H9 (cell line): ENCODE data around the gene RABGEF1. TPM values are rescaled to one million over a fixed set of nuclear protein-coding genes. Genes with fewer than 3 reads are reported as not detected.
A peak's percentile ranks its signal among the peaks of the same experiment; 100 is the strongest.
"Not testable (repeated sequence)": the region's sequence is repeated elsewhere in the genome, so short reads cannot be mapped to it uniquely, and the experiment has no call there.

Experiments used
- DNase-seq: peaks from one replicate; pipeline ENCODE4 v3.0.0-alpha.2; 2017
- H2AFZ ChIP-seq: one replicate; pipeline ENCODE4 v1.6.1; 2013; ENCODE audit warnings: mild to moderate bottlenecking, low read length, control low read depth, moderate library complexity
- H2AK5ac ChIP-seq: 2 replicates; pipeline ENCODE4 v1.6.1; 2013; ENCODE audit warnings: low read length, control low read depth, mixed read lengths; ENCODE audit not compliant: insufficient read length
- H2BK120ac ChIP-seq: one replicate; pipeline ENCODE4 v1.6.1; 2013; ENCODE audit warnings: low read depth, mild to moderate bottlenecking, low read length, control low read depth, inconsistent platforms; ENCODE audit not compliant: poor library complexity, severe bottlenecking
- H2BK12ac ChIP-seq: 2 replicates; pipeline ENCODE4 v1.6.1; 2013; ENCODE audit warnings: low read length, control low read depth, mixed read lengths, low read depth; ENCODE audit not compliant: insufficient read length
- H2BK15ac ChIP-seq: 2 replicates; pipeline ENCODE4 v1.6.1; 2013; ENCODE audit warnings: low read depth, low read length, control low read depth
- H2BK20ac ChIP-seq: one replicate; pipeline ENCODE4 v1.6.1; 2013; ENCODE audit warnings: low read depth, mild to moderate bottlenecking, low read length, control low read depth, inconsistent platforms; ENCODE audit not compliant: poor library complexity, severe bottlenecking
- H2BK5ac ChIP-seq: 2 replicates; pipeline ENCODE4 v1.6.1; 2013; ENCODE audit warnings: low read length, control low read depth, mixed read lengths; ENCODE audit not compliant: insufficient read length
- H3K14ac ChIP-seq: 2 replicates; pipeline ENCODE4 v1.6.1; 2013; ENCODE audit warnings: low read length, control low read depth; ENCODE audit not compliant: insufficient read depth
- H3K18ac ChIP-seq: 2 replicates; pipeline ENCODE4 v1.6.1; 2013; ENCODE audit warnings: low read depth, mild to moderate bottlenecking, mixed read lengths, low read length, control low read depth; ENCODE audit not compliant: insufficient read length
- H3K23ac ChIP-seq: 2 replicates; pipeline ENCODE4 v1.6.1; 2013; ENCODE audit warnings: low read length, control low read depth, mixed read lengths, low read depth; ENCODE audit not compliant: insufficient read length
- H3K23me2 ChIP-seq: 2 replicates; pipeline ENCODE4 v1.6.1; 2013; ENCODE audit warnings: low read depth, mild to moderate bottlenecking, mixed read lengths, low read length, control low read depth; ENCODE audit not compliant: insufficient read length, poor library complexity, severe bottlenecking
- H3K27ac ChIP-seq: 2 replicates; pipeline ENCODE4 v1.5.1; 2013; ENCODE audit warnings: low read length, control low read depth, mixed read lengths, low read depth; ENCODE audit not compliant: insufficient read length
- H3K27me3 ChIP-seq: 2 replicates; pipeline ENCODE4 v1.6.1; 2013; ENCODE audit warnings: low read length, control low read depth, inconsistent platforms; ENCODE audit not compliant: insufficient read depth
- H3K4ac ChIP-seq: 2 replicates; pipeline ENCODE4 v1.6.1; 2013; ENCODE audit warnings: low read depth, mild to moderate bottlenecking, control low read depth, inconsistent platforms, low read length, moderate library complexity
- H3K4me1 ChIP-seq: 2 replicates; pipeline ENCODE4 v1.6.1; 2013; ENCODE audit warnings: low read length, control low read depth, inconsistent platforms; ENCODE audit not compliant: insufficient read depth
- H3K4me2 ChIP-seq: 2 replicates; pipeline ENCODE4 v1.6.1; 2013; ENCODE audit warnings: low read length, control low read depth, mixed read lengths; ENCODE audit not compliant: insufficient read length, insufficient read depth
- H3K56ac ChIP-seq: 2 replicates; pipeline ENCODE4 v1.6.1; 2013; ENCODE audit warnings: low read depth, mild to moderate bottlenecking, mixed read lengths, low read length, control low read depth; ENCODE audit not compliant: insufficient read length
- H3K79me1 ChIP-seq: 2 replicates; pipeline ENCODE4 v1.6.1; 2013; ENCODE audit warnings: low read depth, mild to moderate bottlenecking, moderate library complexity, low read length, control low read depth, inconsistent platforms; ENCODE audit not compliant: insufficient read depth, poor library complexity, severe bottlenecking
- H3K79me2 ChIP-seq: 2 replicates; pipeline ENCODE4 v1.6.1; 2013; ENCODE audit warnings: low read length, control low read depth, inconsistent platforms; ENCODE audit not compliant: insufficient read depth
- H3K9ac ChIP-seq: 2 replicates; pipeline ENCODE4 v1.6.1; 2013; ENCODE audit warnings: low read length, control low read depth, mixed read lengths; ENCODE audit not compliant: insufficient read length; ENCODE audit errors: extremely low read depth
- H3K9me3 ChIP-seq: one replicate; pipeline ENCODE4 v1.6.1; 2013; ENCODE audit warnings: low read depth, low read length, inconsistent platforms; ENCODE audit not compliant: control insufficient read depth
- H3T11ph ChIP-seq: one replicate; pipeline ENCODE4 v1.6.1; 2013; ENCODE audit warnings: mild to moderate bottlenecking, low read length, control low read depth, inconsistent platforms
- H4K20me1 ChIP-seq: one replicate; pipeline ENCODE4 v1.6.1; 2013; ENCODE audit not compliant: control insufficient read depth, insufficient read length, insufficient read depth
- H4K5ac ChIP-seq: 2 replicates; pipeline ENCODE4 v1.6.1; 2013; ENCODE audit warnings: low read depth, mild to moderate bottlenecking, mixed read lengths, low read length, control low read depth; ENCODE audit not compliant: insufficient read length
- H4K8ac ChIP-seq: replicated peaks from 2 replicates; pipeline ENCODE4 v1.6.1; 2013; ENCODE audit warnings: low read length, control low read depth, mixed read lengths, low read depth; ENCODE audit not compliant: insufficient read length
- H4K91ac ChIP-seq: 2 replicates; pipeline ENCODE4 v1.6.1; 2013; ENCODE audit warnings: low read depth, mild to moderate bottlenecking, moderate library complexity, mixed read lengths, low read length, control low read depth; ENCODE audit not compliant: insufficient read length
- H3K27ac Mint-ChIP-seq, 3 experiments: 2 replicates in 2 of 3; 3 replicates in 1 of 3; pipeline ENCODE4 v1.8.0; 2020 to 2021; ENCODE audit warnings: mixed read lengths in 3 of 3, mild to moderate bottlenecking in 1 of 3, moderate library complexity in 1 of 3
- H3K27me3 Mint-ChIP-seq: 2 replicates; pipeline ENCODE4 v1.8.0; 2021; ENCODE audit warnings: low read depth, mild to moderate bottlenecking, moderate library complexity, mixed read lengths
- H3K36me3 Mint-ChIP-seq, 3 experiments: 2 replicates in 2 of 3; 3 replicates in 1 of 3; pipeline ENCODE4 v1.8.0; 2020 to 2021; ENCODE audit warnings: low read depth in 3 of 3, mixed read lengths in 3 of 3; ENCODE audit not compliant: insufficient read depth in 1 of 3
- H3K4me1 Mint-ChIP-seq, 2 experiments: 2 replicates each; pipeline ENCODE4 v1.8.0; 2020; ENCODE audit warnings: mixed read lengths in 2 of 2
- H3K4me3 Mint-ChIP-seq, 2 experiments: 2 replicates in 1 of 2; 3 replicates in 1 of 2; pipeline ENCODE4 v1.8.0; 2020 to 2021; ENCODE audit warnings: mild to moderate bottlenecking in 2 of 2, mixed read lengths in 2 of 2, moderate library complexity in 1 of 2
- H3K9me3 Mint-ChIP-seq, 2 experiments: 2 replicates in 1 of 2; 3 replicates in 1 of 2; pipeline ENCODE4 v1.8.0; 2020; ENCODE audit warnings: mild to moderate bottlenecking in 2 of 2, mixed read lengths in 2 of 2, moderate library complexity in 1 of 2
- WGBS: extraction: QIAGEN DNeasy Blood & Tissue Kit; methylation state at CpG from one replicate; pipeline ENCODE4 v1.1.7; 2013; ENCODE audit warnings: missing lambda C conversion rate, low lambda C conversion rate, mixed read lengths; ENCODE audit not compliant: insufficient read length; ENCODE audit errors: extremely low coverage; 5-methylcytosine and 5-hydroxymethylcytosine counted together
- total RNA-seq: library from RNA; stranded (reverse); gene quantifications from 2 replicates; pipeline ENCODE4 v1.2.1, GENCODE V29; 2021

RABGEF1 gene
- total RNA-seq, 1 experiment from 2014 or later, result 17.3 TPM

GRCh38 chr7:66847523-66847855, 107.0 kb downstream of the RABGEF1 start:
- Mint-ChIP-seq H3K27ac (peak overlapping the region; percentile 93 to 100 (median 98); a peak in 6 of 7 replicates), H3K4me3 (peak overlapping the region; percentile 37 to 69; a peak in 4 of 5 replicates), H3K4me1 (peaks cover 30 to 37% of the 10 kb centered on the region in 2 experiments)
- H3K79me2 ChIP-seq, DNase-seq, H3T11ph ChIP-seq, H3K23ac ChIP-seq, H2AK5ac ChIP-seq, H4K91ac ChIP-seq, H3K9me3 ChIP-seq, H3K27me3 Mint-ChIP-seq, H3K79me1 ChIP-seq, H4K8ac ChIP-seq, H3K9me3 Mint-ChIP-seq, H3K56ac ChIP-seq, H2BK15ac ChIP-seq, H2BK20ac ChIP-seq, H3K9ac ChIP-seq, H3K36me3 Mint-ChIP-seq, H3K4me1 ChIP-seq, H4K20me1 ChIP-seq, H3K27me3 ChIP-seq, H3K4ac ChIP-seq, H2BK12ac ChIP-seq, H4K5ac ChIP-seq, H2AFZ ChIP-seq, H2BK5ac ChIP-seq, H3K23me2 ChIP-seq: not testable (repeated sequence)
- peak overlapping the region; percentile 85 for H3K18ac ChIP-seq
- H3K14ac ChIP-seq, result peak overlapping the region; percentile 89; the same call in 1 of the 2 replicates
- H2BK120ac ChIP-seq, result peak overlapping the region; percentile 94
- no CpG with 5 or more reads among the region's 2 CpGs for WGBS
- peak overlapping the region; percentile 74 for H3K27ac ChIP-seq
- H3K4me2 ChIP-seq, result peak overlapping the region; percentile 24
